Measurements from ENCODE around the gene SULT1C3. TPM values are rescaled to one million over a fixed set of nuclear protein-coding genes. Genes with fewer than 3 reads are reported as not detected.

SULT1C3 gene
- total RNA-seq, 6 experiments from 2014 or later = not detected

DNA sequence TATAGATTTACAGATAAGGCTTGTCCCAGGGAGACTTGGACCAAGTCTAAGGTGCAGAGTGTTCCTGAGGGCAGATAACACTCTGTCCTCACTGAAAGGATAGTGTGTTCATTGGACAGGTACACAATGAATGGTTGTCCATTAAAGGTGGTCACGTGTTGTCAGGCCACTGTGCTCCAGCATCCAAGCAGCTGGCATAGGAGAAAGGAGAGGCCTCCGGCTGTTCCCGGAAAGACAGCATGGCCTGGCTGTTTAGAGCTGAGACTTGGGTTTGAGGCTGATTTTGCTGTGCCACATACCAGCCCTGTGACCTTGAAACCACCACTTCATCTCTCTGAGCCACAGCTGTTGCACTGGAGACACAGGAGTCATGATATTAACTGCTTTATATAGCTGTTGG is 19.6 kb upstream of the SULT1C3 start:
- no peak overlapping the region for H3K4me3 Mint-ChIP-seq
- no peak overlapping the region for H3K27ac Mint-ChIP-seq
- DNase-seq = no peak
- H3K27me3 Mint-ChIP-seq (ENCODE audit: insufficient read depth) = peaks cover 1% of the 10 kb centered on the region; the same call in 1 of the 2 replicates
- peaks cover 9% of the 10 kb centered on the region for H3K4me1 Mint-ChIP-seq (ENCODE audit: low read depth)
- peaks cover 9% of the 10 kb centered on the region for H3K36me3 Mint-ChIP-seq (ENCODE audit: low read depth)
- TF ChIP-seq, protein P1, sequence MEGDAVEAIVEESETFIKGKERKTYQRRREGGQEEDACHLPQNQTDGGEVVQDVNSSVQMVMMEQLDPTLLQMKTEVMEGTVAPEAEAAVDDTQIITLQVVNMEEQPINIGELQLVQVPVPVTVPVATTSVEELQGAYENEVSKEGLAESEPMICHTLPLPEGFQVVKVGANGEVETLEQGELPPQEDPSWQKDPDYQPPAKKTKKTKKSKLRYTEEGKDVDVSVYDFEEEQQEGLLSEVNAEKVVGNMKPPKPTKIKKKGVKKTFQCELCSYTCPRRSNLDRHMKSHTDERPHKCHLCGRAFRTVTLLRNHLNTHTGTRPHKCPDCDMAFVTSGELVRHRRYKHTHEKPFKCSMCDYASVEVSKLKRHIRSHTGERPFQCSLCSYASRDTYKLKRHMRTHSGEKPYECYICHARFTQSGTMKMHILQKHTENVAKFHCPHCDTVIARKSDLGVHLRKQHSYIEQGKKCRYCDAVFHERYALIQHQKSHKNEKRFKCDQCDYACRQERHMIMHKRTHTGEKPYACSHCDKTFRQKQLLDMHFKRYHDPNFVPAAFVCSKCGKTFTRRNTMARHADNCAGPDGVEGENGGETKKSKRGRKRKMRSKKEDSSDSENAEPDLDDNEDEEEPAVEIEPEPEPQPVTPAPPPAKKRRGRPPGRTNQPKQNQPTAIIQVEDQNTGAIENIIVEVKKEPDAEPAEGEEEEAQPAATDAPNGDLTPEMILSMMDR (IDR thresholded peaks at IDR 0.05) = no peak
- peaks cover 16% of the 10 kb centered on the region; the same call in 1 of the 2 replicates for H3K9me3 Mint-ChIP-seq

DNA sequence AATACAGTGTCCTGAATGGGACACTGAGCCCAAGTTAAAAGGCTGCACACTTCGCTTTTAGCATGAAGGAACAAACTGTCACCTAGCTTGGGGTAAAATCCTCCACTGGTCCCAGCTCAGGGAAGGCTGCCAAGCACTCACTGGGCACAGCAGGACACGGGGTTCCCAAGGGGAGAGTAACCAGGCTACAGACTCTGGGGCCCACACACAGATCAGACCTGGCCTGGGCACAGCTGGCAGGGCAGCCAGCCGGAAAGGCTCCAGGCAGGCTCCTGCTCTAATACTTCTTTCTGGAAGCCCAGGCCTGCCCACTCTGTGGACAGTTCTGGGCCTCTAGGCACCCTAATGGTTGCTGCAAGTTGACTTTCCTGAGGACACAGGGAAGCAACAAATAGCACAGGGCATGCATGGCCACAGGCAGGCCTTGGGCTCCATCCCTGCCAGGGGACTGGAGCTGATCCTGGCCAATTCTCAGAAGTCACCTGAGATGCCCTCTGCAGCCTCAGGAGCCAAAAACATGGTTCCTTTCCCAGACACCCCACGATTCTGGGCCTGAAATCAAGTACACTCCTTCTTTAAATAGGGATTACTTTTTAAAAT is 18.7 kb upstream of the SULT1C3 start:
- H3K27me3 Mint-ChIP-seq (ENCODE audit: insufficient read depth) = peaks cover 1% of the 10 kb centered on the region; the same call in 1 of the 2 replicates
- no peak for DNase-seq
- no peak overlapping the region for H3K4me3 Mint-ChIP-seq
- H3K27ac Mint-ChIP-seq = no peak overlapping the region
- H3K4me1 Mint-ChIP-seq (ENCODE audit: low read depth) = peaks cover 9% of the 10 kb centered on the region
- peaks cover 9% of the 10 kb centered on the region for H3K36me3 Mint-ChIP-seq (ENCODE audit: low read depth)
- TF ChIP-seq, protein P1 (IDR thresholded peaks at IDR 0.05) = no peak
- H3K9me3 Mint-ChIP-seq = peaks cover 16% of the 10 kb centered on the region; the same call in 1 of the 2 replicates

DNA sequence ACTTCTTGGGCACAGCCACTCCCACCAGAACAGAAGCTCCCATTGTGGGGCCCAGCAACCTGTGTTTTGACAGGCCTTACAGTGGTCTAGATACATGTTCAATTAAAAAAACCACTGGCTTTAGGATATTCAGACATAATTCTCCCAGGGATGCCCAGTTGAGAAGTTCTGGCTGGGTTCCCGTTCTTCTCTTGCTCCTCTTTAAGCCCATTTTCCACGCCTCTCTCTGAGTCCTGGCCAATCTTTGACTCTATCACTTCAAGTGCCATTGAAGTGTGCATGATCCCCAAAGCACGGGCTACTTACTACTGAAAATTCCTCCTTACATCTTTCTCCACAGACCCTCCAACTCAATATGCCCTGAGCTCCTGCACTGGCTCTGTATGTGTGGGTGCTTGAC is 17.5 kb upstream of the SULT1C3 start:
- TF ChIP-seq, protein P1 (IDR thresholded peaks at IDR 0.05) = no peak
- no peak overlapping the region for H3K27ac Mint-ChIP-seq
- DNase-seq = no peak
- H3K27me3 Mint-ChIP-seq (ENCODE audit: insufficient read depth) = peaks cover 1% of the 10 kb centered on the region; the same call in 1 of the 2 replicates
- H3K36me3 Mint-ChIP-seq (ENCODE audit: low read depth) = peaks cover 9% of the 10 kb centered on the region
- no peak overlapping the region for H3K4me3 Mint-ChIP-seq
- peaks cover 15% of the 10 kb centered on the region for H3K4me1 Mint-ChIP-seq (ENCODE audit: low read depth)
- peaks cover 16% of the 10 kb centered on the region; the same call in 1 of the 2 replicates for H3K9me3 Mint-ChIP-seq

DNA sequence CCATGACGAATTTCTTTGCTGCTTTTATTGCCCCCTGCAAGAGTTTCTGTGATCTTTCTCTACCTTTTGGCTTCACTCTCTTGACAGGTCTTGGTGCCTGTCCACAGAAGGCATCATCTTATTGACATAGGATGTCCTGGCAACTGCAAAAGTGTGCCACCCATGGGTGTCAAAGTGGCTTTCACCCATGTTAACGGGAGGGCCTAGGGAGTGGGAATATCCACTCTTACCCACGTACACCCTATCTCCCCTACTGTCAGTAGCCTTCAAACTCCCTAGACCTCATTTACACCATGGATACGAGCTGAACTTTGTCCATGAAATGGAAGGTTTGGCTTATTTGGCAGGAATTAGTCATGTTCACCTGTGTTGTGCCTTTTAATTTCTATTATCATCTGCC is 16.2 kb upstream of the SULT1C3 start:
- peaks cover 15% of the 10 kb centered on the region for H3K4me1 Mint-ChIP-seq (ENCODE audit: low read depth)
- no peak for DNase-seq
- no peak overlapping the region for H3K4me3 Mint-ChIP-seq
- TF ChIP-seq, protein P1 (IDR thresholded peaks at IDR 0.05) = no peak
- H3K36me3 Mint-ChIP-seq (ENCODE audit: low read depth) = peaks cover 9% of the 10 kb centered on the region
- peaks cover 1% of the 10 kb centered on the region; the same call in 1 of the 2 replicates for H3K27me3 Mint-ChIP-seq (ENCODE audit: insufficient read depth)
- peaks cover 16% of the 10 kb centered on the region; the same call in 1 of the 2 replicates for H3K9me3 Mint-ChIP-seq
- H3K27ac Mint-ChIP-seq = no peak overlapping the region

DNA sequence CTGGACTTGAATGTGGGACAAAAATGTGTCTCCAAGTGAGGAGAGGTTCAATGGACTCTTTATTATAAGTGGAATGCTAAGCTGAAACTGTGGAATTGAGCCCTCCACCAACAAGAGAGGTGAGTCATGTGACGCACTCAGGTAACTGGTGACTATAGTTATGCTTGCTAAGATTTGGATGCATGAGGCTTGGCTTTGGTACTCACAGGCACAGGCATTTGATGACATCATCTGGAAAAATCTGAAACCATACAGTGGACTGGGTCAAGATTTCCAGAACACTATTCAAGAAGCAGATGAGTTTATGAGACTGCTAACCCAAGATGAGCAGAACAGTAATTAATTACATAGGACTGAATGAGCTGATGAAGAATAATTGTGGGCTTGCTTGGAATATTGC is 15.7 kb upstream of the SULT1C3 start:
- peaks cover 1% of the 10 kb centered on the region for H3K27me3 Mint-ChIP-seq (ENCODE audit: insufficient read depth)
- peaks cover 16% of the 10 kb centered on the region; the same call in 1 of the 2 replicates for H3K9me3 Mint-ChIP-seq
- peaks cover 15% of the 10 kb centered on the region for H3K4me1 Mint-ChIP-seq (ENCODE audit: low read depth)
- no peak overlapping the region for H3K4me3 Mint-ChIP-seq
- no peak overlapping the region for H3K27ac Mint-ChIP-seq
- H3K36me3 Mint-ChIP-seq (ENCODE audit: low read depth) = peaks cover 9% of the 10 kb centered on the region
- no peak for DNase-seq
- TF ChIP-seq, protein P1 (IDR thresholded peaks at IDR 0.05) = no peak

All from HFFc6 (cell line).